Activated CD8-positive, alpha-beta memory T cell treated with anti-CD3 and anti-CD28 coated beads for 1 hour (primary cell): ENCODE data around the gene CFAP90.

ENCODE experiments used
- DNase-seq, 2 donors: peaks; one replicate each; pipeline ENCODE4 v3.0.0-alpha.2; 2020; ENCODE audit warnings: low read depth in 1 of 2; ENCODE audit errors: extremely low read depth in 1 of 2

CFAP90 gene

GRCh38 chr5:7850395-7851239, at the start of gene CFAP90:
CFAP90 (minus strand) TSS chr5:7851133; CDS start chr5:7851021, 112 bp downstream.
- peak in 1 of 2 donors; percentile 13 for DNase-seq

GRCh38 chr5:7897014-7897600, 46.2 kb upstream of the CFAP90 start:
- DNase-seq, result no peak

- DNase-seq, result no peak
Observed at GRCh38 chr5:7894860-7895259, 43.9 kb upstream of the CFAP90 start.

- no peak for DNase-seq
Observed at GRCh38 chr5:7894439-7894838, 43.5 kb upstream of the CFAP90 start.

GRCh38 chr5:7888901-7889300, 38.0 kb upstream of the CFAP90 start:
- DNase-seq, result no peak

GRCh38 chr5:7886849-7887475, 36.0 kb upstream of the CFAP90 start:
- no peak for DNase-seq

- no peak for DNase-seq
Observed at GRCh38 chr5:7884491-7885267, 33.7 kb upstream of the CFAP90 start.

GRCh38 chr5:7882926-7883325, 32.0 kb upstream of the CFAP90 start:
- no peak for DNase-seq

- DNase-seq, result no peak
Observed at GRCh38 chr5:7881816-7882215, 30.9 kb upstream of the CFAP90 start.

GRCh38 chr5:7881091-7881490, 30.2 kb upstream of the CFAP90 start:
- DNase-seq, result no peak

- no peak for DNase-seq
Observed at GRCh38 chr5:7878381-7878873, 27.5 kb upstream of the CFAP90 start.

GRCh38 chr5:7877851-7878250, 26.9 kb upstream of the CFAP90 start:
- no peak for DNase-seq

- no peak for DNase-seq
Observed at GRCh38 chr5:7876867-7877266, 25.9 kb upstream of the CFAP90 start.

- no peak for DNase-seq
Observed at GRCh38 chr5:7875151-7875550, 24.2 kb upstream of the CFAP90 start.

- DNase-seq, result no peak
Observed at GRCh38 chr5:7874639-7875038, 23.7 kb upstream of the CFAP90 start.

GRCh38 chr5:7873216-7873615, 22.3 kb upstream of the CFAP90 start:
- DNase-seq, result no peak

- DNase-seq, result no peak
Observed at GRCh38 chr5:7872517-7873130, 21.7 kb upstream of the CFAP90 start.

- DNase-seq, result no peak
Observed at GRCh38 chr5:7871653-7872052, 20.7 kb upstream of the CFAP90 start.

GRCh38 chr5:7869474-7870136, 18.7 kb upstream of the CFAP90 start:
- DNase-seq, result no peak
